Measurements from ENCODE around the gene BRI3. TPM values are rescaled to one million over a fixed set of nuclear protein-coding genes. Genes with fewer than 3 reads are reported as not detected.

BRI3 gene
- total and polyA plus RNA-seq, 2 of the 13 experiments (the other 11 are each of a cell fraction or from before 2014, with no cell fraction given): 54.0 to 103 TPM

DNA sequence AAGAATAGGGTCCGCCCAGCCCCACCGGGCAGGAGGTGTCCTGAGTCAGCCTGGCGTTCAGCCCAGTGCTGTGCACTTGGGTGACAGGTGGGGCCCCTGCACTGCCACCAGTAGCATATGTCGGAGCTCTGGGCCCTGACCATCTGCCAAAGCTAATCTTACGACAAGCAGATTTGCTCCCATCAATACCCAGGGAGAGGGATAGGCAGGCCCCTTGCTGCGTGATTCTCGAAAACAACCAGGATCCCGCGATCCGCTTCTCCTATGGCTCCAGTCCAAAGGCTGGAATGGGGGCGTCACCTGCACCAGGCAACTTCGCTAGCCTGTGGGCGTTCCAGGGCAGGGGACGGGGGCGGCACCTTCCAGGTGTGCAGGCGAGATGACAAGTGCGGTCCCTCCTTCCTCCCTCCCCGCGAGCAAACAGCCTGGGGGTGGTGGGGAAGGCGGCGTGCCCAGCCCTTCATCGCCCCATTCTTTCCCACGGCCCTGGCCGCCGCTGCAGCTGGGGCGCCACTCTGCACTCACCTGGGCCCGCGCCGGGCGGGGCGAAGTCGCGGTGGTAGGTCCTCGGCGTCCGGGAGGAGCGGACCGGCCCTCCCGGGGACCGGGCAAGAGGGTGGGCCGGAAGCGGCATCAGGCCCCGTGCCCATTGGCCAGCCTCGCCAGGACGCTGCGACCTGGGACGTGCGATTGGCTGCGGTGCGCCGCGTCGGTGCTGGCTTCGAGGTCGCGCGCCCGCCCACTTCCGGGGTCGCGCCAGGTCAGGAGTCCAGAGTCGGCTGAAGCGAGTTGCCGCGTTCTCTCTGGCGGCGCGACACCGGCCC is 29.7 kb upstream of the BRI3 start, which contains the start of gene TECPR1 (continued):
- TF ChIP-seq, protein P1, sequence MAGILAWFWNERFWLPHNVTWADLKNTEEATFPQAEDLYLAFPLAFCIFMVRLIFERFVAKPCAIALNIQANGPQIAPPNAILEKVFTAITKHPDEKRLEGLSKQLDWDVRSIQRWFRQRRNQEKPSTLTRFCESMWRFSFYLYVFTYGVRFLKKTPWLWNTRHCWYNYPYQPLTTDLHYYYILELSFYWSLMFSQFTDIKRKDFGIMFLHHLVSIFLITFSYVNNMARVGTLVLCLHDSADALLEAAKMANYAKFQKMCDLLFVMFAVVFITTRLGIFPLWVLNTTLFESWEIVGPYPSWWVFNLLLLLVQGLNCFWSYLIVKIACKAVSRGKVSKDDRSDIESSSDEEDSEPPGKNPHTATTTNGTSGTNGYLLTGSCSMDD (CRISPR knock-in tag; IDR thresholded peaks at IDR 0.05): no peak
- no peak for TF ChIP-seq MBNL3 (CRISPR knock-in tag; conservative IDR thresholded peaks at IDR 0.05)
- no peak for TF ChIP-seq ZNF530 (CRISPR knock-in tag; IDR thresholded peaks at IDR 0.05; ENCODE audit: low read depth)
- TF ChIP-seq, protein P2, sequence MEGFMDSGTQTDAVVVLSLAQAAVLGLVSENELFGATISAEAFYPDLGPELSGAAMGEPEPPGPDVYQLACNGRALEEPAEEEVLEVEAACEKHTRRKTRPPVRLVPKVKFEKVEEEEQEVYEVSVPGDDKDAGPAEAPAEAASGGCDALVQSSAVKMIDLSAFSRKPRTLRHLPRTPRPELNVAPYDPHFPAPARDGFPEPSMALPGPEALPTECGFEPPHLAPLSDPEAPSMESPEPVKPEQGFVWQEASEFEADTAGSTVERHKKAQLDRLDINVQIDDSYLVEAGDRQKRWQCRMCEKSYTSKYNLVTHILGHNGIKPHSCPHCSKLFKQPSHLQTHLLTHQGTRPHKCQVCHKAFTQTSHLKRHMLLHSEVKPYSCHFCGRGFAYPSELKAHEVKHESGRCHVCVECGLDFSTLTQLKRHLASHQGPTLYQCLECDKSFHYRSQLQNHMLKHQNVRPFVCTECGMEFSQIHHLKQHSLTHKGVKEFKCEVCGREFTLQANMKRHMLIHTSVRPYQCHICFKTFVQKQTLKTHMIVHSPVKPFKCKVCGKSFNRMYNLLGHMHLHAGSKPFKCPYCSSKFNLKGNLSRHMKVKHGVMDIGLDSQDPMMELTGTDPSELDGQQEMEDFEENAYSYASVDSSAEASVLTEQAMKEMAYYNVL (CRISPR knock-in tag; IDR thresholded peaks at IDR 0.05; ENCODE audit: borderline replicate concordance): peak; percentile 5; the same call in 1 of the 2 replicates
- TF ChIP-seq PAWR (CRISPR knock-in tag; IDR thresholded peaks at IDR 0.05; ENCODE audit: borderline replicate concordance): no peak
- TF ChIP-seq, protein P3, sequence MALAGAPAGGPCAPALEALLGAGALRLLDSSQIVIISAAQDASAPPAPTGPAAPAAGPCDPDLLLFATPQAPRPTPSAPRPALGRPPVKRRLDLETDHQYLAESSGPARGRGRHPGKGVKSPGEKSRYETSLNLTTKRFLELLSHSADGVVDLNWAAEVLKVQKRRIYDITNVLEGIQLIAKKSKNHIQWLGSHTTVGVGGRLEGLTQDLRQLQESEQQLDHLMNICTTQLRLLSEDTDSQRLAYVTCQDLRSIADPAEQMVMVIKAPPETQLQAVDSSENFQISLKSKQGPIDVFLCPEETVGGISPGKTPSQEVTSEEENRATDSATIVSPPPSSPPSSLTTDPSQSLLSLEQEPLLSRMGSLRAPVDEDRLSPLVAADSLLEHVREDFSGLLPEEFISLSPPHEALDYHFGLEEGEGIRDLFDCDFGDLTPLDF (CRISPR knock-in tag; IDR thresholded peaks at IDR 0.05): peak; percentile 45; the same call in 1 of the 2 replicates
- peak; percentile 70 for TF ChIP-seq HNF4G (IDR thresholded peaks at IDR 0.05; ENCODE audit: borderline replicate concordance, low read depth, low read length)
- TF ChIP-seq HNF4G (CRISPR knock-in tag; IDR thresholded peaks at IDR 0.05; ENCODE audit: borderline replicate concordance, low read depth): peak; percentile 73; the same call in 1 of the 2 replicates
- no peak; the same call in 1 of the 2 replicates for TF ChIP-seq RFX5 (IDR thresholded peaks at IDR 0.05; ENCODE audit: low read depth, low read length)
- no peak for TF ChIP-seq SOX6 (IDR thresholded peaks at IDR 0.05)
- TF ChIP-seq SOX6 (CRISPR knock-in tag; IDR thresholded peaks at IDR 0.05): peak; percentile 37
- TF ChIP-seq, protein P4, sequence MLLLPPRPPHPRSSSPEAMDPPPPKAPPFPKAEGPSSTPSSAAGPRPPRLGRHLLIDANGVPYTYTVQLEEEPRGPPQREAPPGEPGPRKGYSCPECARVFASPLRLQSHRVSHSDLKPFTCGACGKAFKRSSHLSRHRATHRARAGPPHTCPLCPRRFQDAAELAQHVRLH (CRISPR knock-in tag; IDR thresholded peaks at IDR 0.05; ENCODE audit: borderline replicate concordance, low read depth): peak; percentile 44; the same call in 1 of the 2 replicates
- TF ChIP-seq NAIF1 (CRISPR knock-in tag; IDR thresholded peaks at IDR 0.05; ENCODE audit: borderline replicate concordance): no peak
- TF ChIP-seq DPF2 (CRISPR knock-in tag; IDR thresholded peaks at IDR 0.05; ENCODE audit: borderline replicate concordance, low read depth): no peak
- TF ChIP-seq, protein P5, sequence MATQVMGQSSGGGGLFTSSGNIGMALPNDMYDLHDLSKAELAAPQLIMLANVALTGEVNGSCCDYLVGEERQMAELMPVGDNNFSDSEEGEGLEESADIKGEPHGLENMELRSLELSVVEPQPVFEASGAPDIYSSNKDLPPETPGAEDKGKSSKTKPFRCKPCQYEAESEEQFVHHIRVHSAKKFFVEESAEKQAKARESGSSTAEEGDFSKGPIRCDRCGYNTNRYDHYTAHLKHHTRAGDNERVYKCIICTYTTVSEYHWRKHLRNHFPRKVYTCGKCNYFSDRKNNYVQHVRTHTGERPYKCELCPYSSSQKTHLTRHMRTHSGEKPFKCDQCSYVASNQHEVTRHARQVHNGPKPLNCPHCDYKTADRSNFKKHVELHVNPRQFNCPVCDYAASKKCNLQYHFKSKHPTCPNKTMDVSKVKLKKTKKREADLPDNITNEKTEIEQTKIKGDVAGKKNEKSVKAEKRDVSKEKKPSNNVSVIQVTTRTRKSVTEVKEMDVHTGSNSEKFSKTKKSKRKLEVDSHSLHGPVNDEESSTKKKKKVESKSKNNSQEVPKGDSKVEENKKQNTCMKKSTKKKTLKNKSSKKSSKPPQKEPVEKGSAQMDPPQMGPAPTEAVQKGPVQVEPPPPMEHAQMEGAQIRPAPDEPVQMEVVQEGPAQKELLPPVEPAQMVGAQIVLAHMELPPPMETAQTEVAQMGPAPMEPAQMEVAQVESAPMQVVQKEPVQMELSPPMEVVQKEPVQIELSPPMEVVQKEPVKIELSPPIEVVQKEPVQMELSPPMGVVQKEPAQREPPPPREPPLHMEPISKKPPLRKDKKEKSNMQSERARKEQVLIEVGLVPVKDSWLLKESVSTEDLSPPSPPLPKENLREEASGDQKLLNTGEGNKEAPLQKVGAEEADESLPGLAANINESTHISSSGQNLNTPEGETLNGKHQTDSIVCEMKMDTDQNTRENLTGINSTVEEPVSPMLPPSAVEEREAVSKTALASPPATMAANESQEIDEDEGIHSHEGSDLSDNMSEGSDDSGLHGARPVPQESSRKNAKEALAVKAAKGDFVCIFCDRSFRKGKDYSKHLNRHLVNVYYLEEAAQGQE (IDR thresholded peaks at IDR 0.05; ENCODE audit: borderline replicate concordance in 1 of 2, low read depth in 1 of 2, low read length in 2 of 2): no peak
- TF ChIP-seq GTF3A (CRISPR knock-in tag; conservative IDR thresholded peaks at IDR 0.05): no peak; the same call in 1 of the 2 replicates
- no peak for TF ChIP-seq RBAK (CRISPR knock-in tag; IDR thresholded peaks at IDR 0.05)
- TF ChIP-seq SCMH1 (CRISPR knock-in tag; IDR thresholded peaks at IDR 0.05; ENCODE audit: borderline replicate concordance): no peak
- no peak for TF ChIP-seq GTF2F1 (IDR thresholded peaks at IDR 0.05; ENCODE audit: low read length)
